OCI-LY7 (cell line): ENCODE measurements around the gene DISP1. TPM values are rescaled to one million over a fixed set of nuclear protein-coding genes. Genes with fewer than 3 reads are reported as not detected.

Experiments used
- BruUV-seq: library from RNA; stranded (reverse); fragments of 400-500 nt; replicated peaks from 2 replicates; lab custom pipeline; 2021; lab: Mats Ljungman, UMichigan
- CTCF ChIA-PET: fragments of 300-600 bp; sonication (Branson Sonifier 250); formaldehyde crosslinking; loops from one replicate; lab custom pipeline; 2022; ENCODE audit warnings: antibody characterized with exemption; ENCODE audit not compliant: unreplicated experiment; lab: Charles Lee
- POLR2A ChIA-PET: fragments of 300-600 bp; sonication (Branson Sonifier 250); formaldehyde crosslinking; loops from one replicate; lab custom pipeline; 2022; ENCODE audit warnings: antibody characterized with exemption; lab: Charles Lee
- DNase-seq: peaks from one replicate; pipeline ENCODE4 v3.0.0-alpha.2; 2015; ENCODE audit warnings: low spot score
- H2AFZ ChIP-seq: fragments of 200-600 bp; sonication (generic), shearing (Covaris generic); 2 replicates; pipeline ENCODE4 v1.6.1; 2014; ENCODE audit warnings: mild to moderate bottlenecking, antibody characterized with exemption, low read length, moderate library complexity
- H3K27ac ChIP-seq: fragments of 200-600 bp; sonication (generic); 2 replicates; pipeline ENCODE4 v1.5.1; 2014; ENCODE audit warnings: mixed run types, low read depth, mild to moderate bottlenecking, moderate library complexity, low read length, inconsistent platforms; ENCODE audit not compliant: poor library complexity, severe bottlenecking
- H3K36me3 ChIP-seq: fragments of 200-600 bp; sonication (generic); 2 replicates; pipeline ENCODE4 v1.6.1; 2014; ENCODE audit warnings: mild to moderate bottlenecking, antibody characterized with exemption, low read length, moderate library complexity, mixed read lengths; ENCODE audit not compliant: insufficient read depth
- H3K4me1 ChIP-seq: fragments of 200-600 bp; sonication (generic); 2 replicates; pipeline ENCODE4 v1.5.1; 2014; ENCODE audit warnings: mild to moderate bottlenecking, low read length; ENCODE audit not compliant: insufficient read depth, poor library complexity, severe bottlenecking
- H3K4me2 ChIP-seq: fragments of 200-600 bp; sonication (generic); 2 replicates; pipeline ENCODE4 v1.6.1; 2014; ENCODE audit warnings: mild to moderate bottlenecking, low read length
- H3K4me3 ChIP-seq: fragments of 200-600 bp; sonication (generic); 2 replicates; pipeline ENCODE4 v1.5.1; 2014; ENCODE audit warnings: mild to moderate bottlenecking, low read depth, low read length; ENCODE audit not compliant: poor library complexity, severe bottlenecking
- H3K79me2 ChIP-seq: fragments of 200-600 bp; sonication (generic); 2 replicates; pipeline ENCODE4 v1.6.1; 2016; ENCODE audit warnings: low read depth, mild to moderate bottlenecking, low read length, moderate library complexity, mixed read lengths; ENCODE audit not compliant: insufficient read depth
- H3K9me2 ChIP-seq: fragments of 200-600 bp; sonication (generic); 2 replicates; pipeline ENCODE4 v1.6.1; 2016; ENCODE audit warnings: mild to moderate bottlenecking, low read length, mixed read lengths; ENCODE audit not compliant: insufficient read depth
- H3K9me3 ChIP-seq: fragments of 200-600 bp; sonication (generic); 2 replicates; pipeline ENCODE4 v1.6.1; 2014; ENCODE audit warnings: mild to moderate bottlenecking, mixed run types, low read length, mixed read lengths
- H4K20me1 ChIP-seq: fragments of 200-600 bp; sonication (generic); 2 replicates; pipeline ENCODE4 v1.6.1; 2014; ENCODE audit warnings: mild to moderate bottlenecking, antibody characterized with exemption, low read length, moderate library complexity, mixed read lengths; ENCODE audit not compliant: insufficient read depth
- EZH2phosphoT487 ChIP-seq: fragments of 200-600 bp; sonication (generic); IDR thresholded peaks from 2 replicates; pipeline ENCODE4 v1.6.1; 2018; ENCODE audit warnings: low read depth, borderline replicate concordance, mild to moderate bottlenecking, mixed run types, antibody characterized with exemption, low read length, moderate library complexity, mixed read lengths
- intact Hi-C: fragments of 100-400 bp; cut with micrococcal nuclease; formaldehyde crosslinking; loops from one replicate; pipeline ENCODE4 v1.10.0; 2022; ENCODE audit not compliant: unreplicated experiment
- total RNA-seq, 2 experiments: library from RNA; depleted of rRNA in 1 of 2; stranded (reverse); fragments of >200 nt in 1 of 2; shearing (Covaris generic) in 1 of 2; gene quantifications; 2 replicates each; pipeline ENCODE4 v1.2.3, GENCODE V29; 2014 to 2022
- TF ChIP-seq, protein P1 (sequence below): fragments of 200-600 bp; sonication (generic); conservative IDR thresholded peaks from 2 replicates; pipeline ENCODE4 v1.5.1; 2014; ENCODE audit warnings: mild to moderate bottlenecking, antibody characterized with exemption, low read length, moderate library complexity, mixed read lengths

DISP1 gene
- total RNA-seq, 2 experiments from 2014 or later: 0.48 to 1.1 TPM

DNA sequence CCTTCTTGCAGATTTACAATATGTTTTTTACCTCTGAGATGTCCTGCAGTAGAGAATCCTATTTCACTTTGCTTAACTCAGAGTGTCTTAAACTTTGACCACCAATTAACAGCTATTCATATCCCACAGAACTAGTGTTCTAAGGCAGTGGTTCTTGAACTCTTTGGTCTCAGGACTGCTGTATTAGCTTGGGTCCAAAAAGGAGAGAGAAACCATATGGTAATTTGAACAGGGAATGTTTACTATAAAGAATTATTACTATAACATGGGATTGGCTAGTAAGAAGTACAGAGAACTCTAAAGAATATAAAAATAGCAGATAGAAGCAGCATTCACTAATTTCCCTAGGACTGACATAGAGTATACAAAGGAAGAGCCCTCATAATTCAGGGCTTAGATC lies 46.2 kb upstream of the DISP1 start:
- Histone ChIP-seq H3K27ac (no peak overlapping the region), H3K79me2 (no peaks in the 10 kb centered on the region), H2AFZ (no peak overlapping the region), H3K9me3 (peaks cover 23% of the 10 kb centered on the region), H3K4me3 (no peak overlapping the region), H3K36me3 (no peaks in the 10 kb centered on the region), H3K4me2 (no peak overlapping the region), H4K20me1 (no peaks in the 10 kb centered on the region), H3K4me1 (peaks cover 20% of the 10 kb centered on the region), H3K9me2 (no peaks in the 10 kb centered on the region)
- ChIA-PET CTCF (interaction anchor here (0.6 kb wide), 1 partner anchor 321 kb away, joined by 4 read pairs; no protein-coding TSS in a partner anchor), POLR2A (no interaction called here)
- intact Hi-C loops: no loop called here
- TF ChIP-seq, protein P1, sequence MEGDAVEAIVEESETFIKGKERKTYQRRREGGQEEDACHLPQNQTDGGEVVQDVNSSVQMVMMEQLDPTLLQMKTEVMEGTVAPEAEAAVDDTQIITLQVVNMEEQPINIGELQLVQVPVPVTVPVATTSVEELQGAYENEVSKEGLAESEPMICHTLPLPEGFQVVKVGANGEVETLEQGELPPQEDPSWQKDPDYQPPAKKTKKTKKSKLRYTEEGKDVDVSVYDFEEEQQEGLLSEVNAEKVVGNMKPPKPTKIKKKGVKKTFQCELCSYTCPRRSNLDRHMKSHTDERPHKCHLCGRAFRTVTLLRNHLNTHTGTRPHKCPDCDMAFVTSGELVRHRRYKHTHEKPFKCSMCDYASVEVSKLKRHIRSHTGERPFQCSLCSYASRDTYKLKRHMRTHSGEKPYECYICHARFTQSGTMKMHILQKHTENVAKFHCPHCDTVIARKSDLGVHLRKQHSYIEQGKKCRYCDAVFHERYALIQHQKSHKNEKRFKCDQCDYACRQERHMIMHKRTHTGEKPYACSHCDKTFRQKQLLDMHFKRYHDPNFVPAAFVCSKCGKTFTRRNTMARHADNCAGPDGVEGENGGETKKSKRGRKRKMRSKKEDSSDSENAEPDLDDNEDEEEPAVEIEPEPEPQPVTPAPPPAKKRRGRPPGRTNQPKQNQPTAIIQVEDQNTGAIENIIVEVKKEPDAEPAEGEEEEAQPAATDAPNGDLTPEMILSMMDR: no peak
- no peak for TF ChIP-seq EZH2phosphoT487
- BruUV-seq: no TSS peak
- no peak for DNase-seq

GRCh38 chr1:222769181-222769580 lies 45.7 kb upstream of the DISP1 start:
- H4K20me1 ChIP-seq: no peaks in the 10 kb centered on the region
- no TSS peak for BruUV-seq
- H3K36me3 ChIP-seq: no peaks in the 10 kb centered on the region
- H3K79me2 ChIP-seq: no peaks in the 10 kb centered on the region
- intact Hi-C loops: no loop called here
- no peak overlapping the region for H2AFZ ChIP-seq
- TF ChIP-seq EZH2phosphoT487: no peak
- TF ChIP-seq, protein P1: peak; percentile 65
- H3K4me3 ChIP-seq: no peak overlapping the region
- no peak overlapping the region for H3K27ac ChIP-seq
- ChIA-PET CTCF (no interaction called here), POLR2A (no interaction called here)
- H3K4me1 ChIP-seq: peaks cover 25% of the 10 kb centered on the region
- H3K9me3 ChIP-seq: peaks cover 23% of the 10 kb centered on the region
- H3K4me2 ChIP-seq: no peak overlapping the region
- DNase-seq: peak; percentile 30
- no peaks in the 10 kb centered on the region for H3K9me2 ChIP-seq

DNA sequence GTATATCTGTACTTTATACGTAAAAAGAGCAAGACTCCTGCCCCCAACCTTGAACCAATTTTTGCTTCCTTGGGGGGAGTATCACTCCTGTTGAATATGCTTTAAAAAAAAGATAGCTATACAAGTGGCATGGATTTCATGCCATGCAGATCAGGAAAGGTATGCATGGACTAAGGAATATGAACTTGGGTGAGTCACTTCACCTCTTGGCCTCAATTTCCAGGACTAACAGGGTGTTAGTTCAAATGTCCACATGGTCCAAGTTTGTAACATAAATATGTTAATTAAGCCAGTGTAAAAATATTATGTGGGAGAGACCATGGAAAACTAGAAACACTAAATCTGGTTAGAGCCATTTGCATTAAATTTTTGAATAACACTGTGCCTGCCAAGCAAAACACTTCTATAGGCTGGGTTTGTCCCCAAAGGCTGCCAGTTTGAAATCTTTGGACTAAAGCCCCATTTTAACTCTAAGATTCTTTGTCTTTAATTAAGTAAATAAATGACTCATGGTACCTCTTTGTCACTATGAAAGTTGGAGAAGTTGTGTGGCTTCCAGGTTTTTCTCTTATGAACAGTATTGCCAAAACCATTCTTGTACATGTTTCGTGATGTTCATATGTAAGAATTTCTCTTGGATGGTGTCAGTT lies 44.7 kb upstream of the DISP1 start:
- Histone ChIP-seq H3K4me2 (no peak overlapping the region), H3K4me1 (peaks cover 25% of the 10 kb centered on the region), H4K20me1 (no peaks in the 10 kb centered on the region), H2AFZ (no peak overlapping the region), H3K9me3 (peaks cover 23% of the 10 kb centered on the region), H3K79me2 (no peaks in the 10 kb centered on the region), H3K9me2 (no peaks in the 10 kb centered on the region), H3K27ac (no peak overlapping the region), H3K4me3 (no peak overlapping the region), H3K36me3 (no peaks in the 10 kb centered on the region)
- no peak for DNase-seq
- ChIA-PET CTCF (no interaction called here), POLR2A (no interaction called here)
- BruUV-seq: no TSS peak
- no peak for TF ChIP-seq EZH2phosphoT487
- TF ChIP-seq, protein P1: no peak
- intact Hi-C loops: no loop called here
